K562 (cell line): ENCODE data around the gene RPAP2.

ENCODE experiments used
- CEBPZ ChIP-seq: fragments of 150-350 bp; IDR thresholded peaks from 2 replicates; pipeline ENCODE4 v1.6.1; 2014; ENCODE audit warnings: low read depth, mild to moderate bottlenecking, low read length, borderline replicate concordance
- DPF2 ChIP-seq: fragments of 450-650 bp; IDR thresholded peaks from 2 replicates; pipeline ENCODE4 v1.6.1; 2016
- EP300 ChIP-seq: IDR thresholded peaks from 2 replicates; pipeline ENCODE4 v1.6.1; 2012; ENCODE audit warnings: low read length, improper control_type of control experiment
- HOXB6 ChIP-seq: fragments of 250-450 bp; sonication (Bioruptor Pico); IDR thresholded peaks from 2 replicates; pipeline ENCODE4 v1.5.1; 2022; ENCODE audit warnings: mild to moderate bottlenecking, borderline replicate concordance
- ID3 ChIP-seq, 2 experiments: fragments of 250-450 bp in 1 of 2; fragments of 450-650 bp in 1 of 2; sonication (Bioruptor Pico) in 1 of 2; IDR thresholded peaks; 2 replicates each; pipeline versions ENCODE4 v1.6.1 to v1.8.0; 2016 to 2021; ENCODE audit warnings: mild to moderate bottlenecking in 2 of 2, moderate library complexity in 2 of 2, missing compliant biosample characterization in 1 of 2, missing genetic modification characterization in 1 of 2
- KDM4B ChIP-seq, 2 experiments: fragments of 450-650 bp in 1 of 2; sonication (generic) in 1 of 2; IDR thresholded peaks; 2 replicates each; pipeline ENCODE4 v1.6.1; 2016 to 2017; ENCODE audit warnings: borderline replicate concordance in 2 of 2, antibody characterized with exemption in 1 of 2, low read depth in 1 of 2, mild to moderate bottlenecking in 1 of 2
- NR2C1 ChIP-seq, 2 experiments: fragments of 450-650 bp; IDR thresholded peaks; 2 replicates each; pipeline ENCODE4 v1.6.1; 2017; ENCODE audit warnings: mild to moderate bottlenecking in 2 of 2, antibody characterized with exemption in 1 of 2, inconsistent platforms in 1 of 2, missing compliant biosample characterization in 1 of 2, missing genetic modification characterization in 1 of 2
- POLR2A ChIP-seq: fragments of 450-650 bp; conservative IDR thresholded peaks from 2 replicates; pipeline ENCODE4 v1.6.1; 2016
- SMAD4 ChIP-seq: fragments of 250-450 bp; sonication (Bioruptor Pico); conservative IDR thresholded peaks from 2 replicates; pipeline ENCODE4 v1.8.0; 2021; ENCODE audit warnings: inconsistent platforms, mild to moderate bottlenecking, moderate library complexity
- ZKSCAN1 ChIP-seq: fragments of 150-350 bp; IDR thresholded peaks from 2 replicates; pipeline ENCODE4 v1.6.1; 2016; ENCODE audit warnings: low read depth, low read length
- TF ChIP-seq, protein P1 (sequence below): sonication (generic); formaldehyde crosslinking; IDR thresholded peaks from 2 replicates; pipeline ENCODE4 v1.8.0; 2022; ENCODE audit warnings: mild to moderate bottlenecking, low read depth, missing genetic modification reagents
- TF ChIP-seq, protein P2 (sequence below): sonication (generic); formaldehyde crosslinking; IDR thresholded peaks from 2 replicates; pipeline ENCODE4 v1.9.0; 2022; ENCODE audit warnings: mild to moderate bottlenecking, missing genetic modification reagents
- TF ChIP-seq, protein P3 (sequence below), 3 experiments: IDR thresholded peaks in 2 of 3; conservative IDR thresholded peaks in 1 of 3; 2 replicates each; pipeline ENCODE4 v1.5.1; 2011 to 2012; ENCODE audit warnings: low read length in 3 of 3, mild to moderate bottlenecking in 3 of 3, control low read depth in 2 of 3, improper control_type of control experiment in 1 of 3, inconsistent platforms in 1 of 3, low read depth in 1 of 3, mixed read lengths in 1 of 3, moderate library complexity in 1 of 3; ENCODE audit not compliant: insufficient read depth in 2 of 3
- TF ChIP-seq, protein P4 (sequence below): sonication (generic); formaldehyde crosslinking; IDR thresholded peaks from 2 replicates; pipeline ENCODE4 v1.5.0; 2020; ENCODE audit warnings: missing genetic modification reagents

GRCh38 chr1:92446546-92446945 lies 147.7 kb downstream of the RPAP2 start:
- TF ChIP-seq, protein P1, sequence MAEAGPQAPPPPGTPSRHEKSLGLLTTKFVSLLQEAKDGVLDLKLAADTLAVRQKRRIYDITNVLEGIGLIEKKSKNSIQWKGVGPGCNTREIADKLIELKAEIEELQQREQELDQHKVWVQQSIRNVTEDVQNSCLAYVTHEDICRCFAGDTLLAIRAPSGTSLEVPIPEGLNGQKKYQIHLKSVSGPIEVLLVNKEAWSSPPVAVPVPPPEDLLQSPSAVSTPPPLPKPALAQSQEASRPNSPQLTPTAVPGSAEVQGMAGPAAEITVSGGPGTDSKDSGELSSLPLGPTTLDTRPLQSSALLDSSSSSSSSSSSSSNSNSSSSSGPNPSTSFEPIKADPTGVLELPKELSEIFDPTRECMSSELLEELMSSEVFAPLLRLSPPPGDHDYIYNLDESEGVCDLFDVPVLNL (CRISPR knock-in tag): no peak
- no peak for TF ChIP-seq NR2C1 (IDR thresholded peaks at IDR 0.05)
- no peak for TF ChIP-seq NR2C1 (tag; IDR thresholded peaks at IDR 0.05)
- TF ChIP-seq DPF2: peak; percentile 89
- TF ChIP-seq ZKSCAN1: no peak
- TF ChIP-seq ID3 (CRISPR knock-in tag; IDR thresholded peaks at IDR 0.05): no peak
- TF ChIP-seq ID3 (tag; IDR thresholded peaks at IDR 0.05): no peak
- no peak for TF ChIP-seq POLR2A
- TF ChIP-seq, protein P2, sequence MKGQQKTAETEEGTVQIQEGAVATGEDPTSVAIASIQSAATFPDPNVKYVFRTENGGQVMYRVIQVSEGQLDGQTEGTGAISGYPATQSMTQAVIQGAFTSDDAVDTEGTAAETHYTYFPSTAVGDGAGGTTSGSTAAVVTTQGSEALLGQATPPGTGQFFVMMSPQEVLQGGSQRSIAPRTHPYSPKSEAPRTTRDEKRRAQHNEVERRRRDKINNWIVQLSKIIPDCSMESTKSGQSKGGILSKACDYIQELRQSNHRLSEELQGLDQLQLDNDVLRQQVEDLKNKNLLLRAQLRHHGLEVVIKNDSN (CRISPR knock-in tag): no peak
- TF ChIP-seq, protein P3, sequence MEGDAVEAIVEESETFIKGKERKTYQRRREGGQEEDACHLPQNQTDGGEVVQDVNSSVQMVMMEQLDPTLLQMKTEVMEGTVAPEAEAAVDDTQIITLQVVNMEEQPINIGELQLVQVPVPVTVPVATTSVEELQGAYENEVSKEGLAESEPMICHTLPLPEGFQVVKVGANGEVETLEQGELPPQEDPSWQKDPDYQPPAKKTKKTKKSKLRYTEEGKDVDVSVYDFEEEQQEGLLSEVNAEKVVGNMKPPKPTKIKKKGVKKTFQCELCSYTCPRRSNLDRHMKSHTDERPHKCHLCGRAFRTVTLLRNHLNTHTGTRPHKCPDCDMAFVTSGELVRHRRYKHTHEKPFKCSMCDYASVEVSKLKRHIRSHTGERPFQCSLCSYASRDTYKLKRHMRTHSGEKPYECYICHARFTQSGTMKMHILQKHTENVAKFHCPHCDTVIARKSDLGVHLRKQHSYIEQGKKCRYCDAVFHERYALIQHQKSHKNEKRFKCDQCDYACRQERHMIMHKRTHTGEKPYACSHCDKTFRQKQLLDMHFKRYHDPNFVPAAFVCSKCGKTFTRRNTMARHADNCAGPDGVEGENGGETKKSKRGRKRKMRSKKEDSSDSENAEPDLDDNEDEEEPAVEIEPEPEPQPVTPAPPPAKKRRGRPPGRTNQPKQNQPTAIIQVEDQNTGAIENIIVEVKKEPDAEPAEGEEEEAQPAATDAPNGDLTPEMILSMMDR (IDR thresholded peaks at IDR 0.05 in 2 of 3, conservative IDR thresholded peaks at IDR 0.05 in 1 of 3; ENCODE audit: insufficient read depth in 2 of 3, low read depth in 1 of 3, low read length in 3 of 3): no peak
- TF ChIP-seq SMAD4 (CRISPR knock-in tag): peak; percentile 84
- TF ChIP-seq CEBPZ: no peak
- no peak for TF ChIP-seq HOXB6
- no peak for TF ChIP-seq KDM4B (IDR thresholded peaks at IDR 0.05; ENCODE audit: borderline replicate concordance in 2 of 2, low read depth in 1 of 2)
- TF ChIP-seq, protein P4, sequence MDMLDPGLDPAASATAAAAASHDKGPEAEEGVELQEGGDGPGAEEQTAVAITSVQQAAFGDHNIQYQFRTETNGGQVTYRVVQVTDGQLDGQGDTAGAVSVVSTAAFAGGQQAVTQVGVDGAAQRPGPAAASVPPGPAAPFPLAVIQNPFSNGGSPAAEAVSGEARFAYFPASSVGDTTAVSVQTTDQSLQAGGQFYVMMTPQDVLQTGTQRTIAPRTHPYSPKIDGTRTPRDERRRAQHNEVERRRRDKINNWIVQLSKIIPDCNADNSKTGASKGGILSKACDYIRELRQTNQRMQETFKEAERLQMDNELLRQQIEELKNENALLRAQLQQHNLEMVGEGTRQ (CRISPR knock-in tag): no peak
- peak; percentile 83 for TF ChIP-seq EP300
